Measurements from ENCODE around the gene PRDM4.

GRCh38 chr12:107788690-107789458 is 27.9 kb upstream of the PRDM4 start:
- no peak for TF ChIP-seq CTCF (IDR thresholded peaks at IDR 0.05)
- TF ChIP-seq POLR2A (IDR thresholded peaks at IDR 0.05): no peak
